ENCODE results near the gene TMEM156.

TMEM156 gene

GRCh38 chr4:38924353-38924752 is 107.9 kb downstream of the TMEM156 start:
- no peak for DNase-seq (ENCODE audit: low read depth, low spot score)
- POLR2A ChIA-PET: no interaction called here
- TF ChIP-seq, protein P1, sequence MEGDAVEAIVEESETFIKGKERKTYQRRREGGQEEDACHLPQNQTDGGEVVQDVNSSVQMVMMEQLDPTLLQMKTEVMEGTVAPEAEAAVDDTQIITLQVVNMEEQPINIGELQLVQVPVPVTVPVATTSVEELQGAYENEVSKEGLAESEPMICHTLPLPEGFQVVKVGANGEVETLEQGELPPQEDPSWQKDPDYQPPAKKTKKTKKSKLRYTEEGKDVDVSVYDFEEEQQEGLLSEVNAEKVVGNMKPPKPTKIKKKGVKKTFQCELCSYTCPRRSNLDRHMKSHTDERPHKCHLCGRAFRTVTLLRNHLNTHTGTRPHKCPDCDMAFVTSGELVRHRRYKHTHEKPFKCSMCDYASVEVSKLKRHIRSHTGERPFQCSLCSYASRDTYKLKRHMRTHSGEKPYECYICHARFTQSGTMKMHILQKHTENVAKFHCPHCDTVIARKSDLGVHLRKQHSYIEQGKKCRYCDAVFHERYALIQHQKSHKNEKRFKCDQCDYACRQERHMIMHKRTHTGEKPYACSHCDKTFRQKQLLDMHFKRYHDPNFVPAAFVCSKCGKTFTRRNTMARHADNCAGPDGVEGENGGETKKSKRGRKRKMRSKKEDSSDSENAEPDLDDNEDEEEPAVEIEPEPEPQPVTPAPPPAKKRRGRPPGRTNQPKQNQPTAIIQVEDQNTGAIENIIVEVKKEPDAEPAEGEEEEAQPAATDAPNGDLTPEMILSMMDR (IDR thresholded peaks at IDR 0.05; ENCODE audit: insufficient read depth, low read length, missing control alignments): no peak

DNA sequence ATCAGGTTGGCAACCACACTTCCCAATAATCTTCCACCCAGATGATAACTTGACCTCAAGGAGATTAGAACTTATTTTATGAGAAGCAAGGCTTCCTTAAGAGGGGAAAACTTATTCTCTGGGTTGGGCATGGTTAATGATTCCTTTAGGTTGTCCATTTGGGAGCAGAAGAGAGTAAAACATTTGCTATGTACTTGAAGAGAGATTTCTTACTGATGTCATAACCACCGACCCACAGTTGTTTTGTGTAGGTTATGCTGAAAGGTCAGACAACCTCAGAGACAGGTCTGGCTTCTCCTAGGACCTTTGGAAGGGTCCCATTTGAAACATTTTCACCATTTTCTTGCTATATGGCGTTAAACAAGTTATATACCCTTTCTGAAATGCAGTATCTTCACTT is 108.5 kb downstream of the TMEM156 start:
- POLR2A ChIA-PET: no interaction called here
- TF ChIP-seq, protein P1 (IDR thresholded peaks at IDR 0.05; ENCODE audit: insufficient read depth, low read length, missing control alignments): no peak
- no peak for DNase-seq (ENCODE audit: low read depth, low spot score)
- H3K4me3 ChIP-seq (ENCODE audit: low read depth, low read length): no peak overlapping the region
- CTCF ChIA-PET: interaction anchor here (1.2 to 2.4 kb wide), 2 partner anchors 10 to 212 kb away, joined by 5 to 8 read pairs; no protein-coding TSS in a partner anchor

More at GRCh38 chr4:38924353-38924752, 107.9 kb downstream of the TMEM156 start:
- CTCF ChIA-PET: interaction anchor here (1.2 to 2.4 kb wide), 3 partner anchors 9 to 211 kb away, joined by 4 to 8 read pairs (median 5); no protein-coding TSS in a partner anchor
- no peak overlapping the region for H3K4me3 ChIP-seq (ENCODE audit: low read depth, low read length)

- no peak overlapping the region for H3K4me3 ChIP-seq (ENCODE audit: low read depth, low read length)
- TF ChIP-seq, protein P1 (IDR thresholded peaks at IDR 0.05; ENCODE audit: insufficient read depth, low read length, missing control alignments): no peak
- POLR2A ChIA-PET: no interaction called here
- CTCF ChIA-PET: interaction anchor here (1.2 kb wide), 1 partner anchor 162 kb away, joined by 3 read pairs; no protein-coding TSS in a partner anchor
- DNase-seq (ENCODE audit: low read depth, low spot score): no peak
Measured at GRCh38 chr4:38921151-38921550, 111.1 kb downstream of the TMEM156 start.

DNA sequence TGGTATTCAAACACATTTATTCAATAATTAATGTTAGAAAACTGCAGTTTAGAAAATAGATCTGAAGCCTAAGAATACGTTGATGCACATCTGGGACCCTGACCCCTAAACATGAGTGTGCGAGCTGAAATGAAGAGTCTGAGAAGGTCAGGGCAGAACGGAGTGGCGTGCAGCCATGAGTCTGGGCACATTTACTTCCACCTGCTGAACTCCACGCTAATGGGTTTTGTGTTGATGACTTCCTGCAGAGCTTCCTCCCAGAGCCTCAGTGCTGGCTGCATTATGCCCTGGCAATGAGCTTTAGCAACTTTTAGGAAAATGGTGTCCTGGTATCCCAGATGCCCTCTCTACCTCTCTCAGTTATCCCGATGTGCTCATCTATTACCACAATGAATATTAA is 111.5 kb downstream of the TMEM156 start:
- CTCF ChIA-PET: interaction anchor here (1.0 to 1.2 kb wide), 2 partner anchors 161 to 215 kb away, joined by 3 to 4 read pairs; no protein-coding TSS in a partner anchor
- no peak for DNase-seq (ENCODE audit: low read depth, low spot score)
- POLR2A ChIA-PET: no interaction called here
- TF ChIP-seq, protein P1 (IDR thresholded peaks at IDR 0.05; ENCODE audit: insufficient read depth, low read length, missing control alignments): no peak
- H3K4me3 ChIP-seq (ENCODE audit: low read depth, low read length): no peak overlapping the region

- CTCF ChIA-PET: interaction anchor here (1.0 to 1.2 kb wide), 2 partner anchors 161 to 215 kb away, joined by 3 to 4 read pairs; no protein-coding TSS in a partner anchor
- POLR2A ChIA-PET: no interaction called here
- no peak for DNase-seq (ENCODE audit: low read depth, low spot score)
- TF ChIP-seq, protein P1 (IDR thresholded peaks at IDR 0.05; ENCODE audit: insufficient read depth, low read length, missing control alignments): no peak
- no peak overlapping the region for H3K4me3 ChIP-seq (ENCODE audit: low read depth, low read length)
Measured at GRCh38 chr4:38920186-38920585, 112.0 kb downstream of the TMEM156 start.

- POLR2A ChIA-PET: no interaction called here
Measured at GRCh38 chr4:38919494-38919893, 112.7 kb downstream of the TMEM156 start.

More at GRCh38 chr4:38919494-38919893, 112.7 kb downstream of the TMEM156 start:
- no peak overlapping the region for H3K4me3 ChIP-seq (ENCODE audit: low read depth, low read length)
- TF ChIP-seq, protein P1 (IDR thresholded peaks at IDR 0.05; ENCODE audit: insufficient read depth, low read length, missing control alignments): no peak
- DNase-seq (ENCODE audit: low read depth, low spot score): no peak
- CTCF ChIA-PET: no interaction called here

Data from AG04449 (cell line).